ENCODE results near the gene TOR1AIP1.

TOR1AIP1 gene

DNA sequence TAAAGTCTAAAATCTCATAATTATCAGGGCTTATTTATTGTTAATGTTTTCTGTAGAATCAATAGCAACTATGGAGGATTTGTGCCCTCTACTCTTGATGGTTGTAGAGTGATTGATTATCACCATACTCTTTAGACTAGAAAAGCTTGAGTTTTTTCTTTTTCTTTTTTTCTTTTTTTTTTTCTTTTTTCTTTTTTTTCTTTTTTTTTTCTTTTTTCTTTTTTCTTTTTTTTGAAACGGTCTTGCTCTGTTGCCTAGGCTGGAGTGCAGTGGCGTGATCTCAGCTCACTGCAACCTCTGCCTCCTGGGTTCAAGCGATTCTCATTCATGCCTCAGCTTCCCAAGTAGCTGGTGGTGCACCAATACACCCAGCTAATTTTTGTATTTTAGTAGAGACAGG lies 29.7 kb downstream of the TOR1AIP1 start:
- H3K9me3 ChIP-seq (ENCODE audit: control insufficient read depth, insufficient read depth, low read length) = no peaks in the 10 kb centered on the region
- H3K79me2 ChIP-seq (ENCODE audit: control insufficient read depth, low read length) = no peaks in the 10 kb centered on the region
- no peak overlapping the region for H3K4me2 ChIP-seq (ENCODE audit: low read length)
- H3K4me1 ChIP-seq (ENCODE audit: control insufficient read depth, low read length) = no peaks in the 10 kb centered on the region
- H3F3A ChIP-seq (ENCODE audit: control insufficient read depth, insufficient read depth) = no peaks in the 10 kb centered on the region
- no peak overlapping the region for H3K27ac ChIP-seq (ENCODE audit: low read depth, low read length)
- TF ChIP-seq, protein P1, sequence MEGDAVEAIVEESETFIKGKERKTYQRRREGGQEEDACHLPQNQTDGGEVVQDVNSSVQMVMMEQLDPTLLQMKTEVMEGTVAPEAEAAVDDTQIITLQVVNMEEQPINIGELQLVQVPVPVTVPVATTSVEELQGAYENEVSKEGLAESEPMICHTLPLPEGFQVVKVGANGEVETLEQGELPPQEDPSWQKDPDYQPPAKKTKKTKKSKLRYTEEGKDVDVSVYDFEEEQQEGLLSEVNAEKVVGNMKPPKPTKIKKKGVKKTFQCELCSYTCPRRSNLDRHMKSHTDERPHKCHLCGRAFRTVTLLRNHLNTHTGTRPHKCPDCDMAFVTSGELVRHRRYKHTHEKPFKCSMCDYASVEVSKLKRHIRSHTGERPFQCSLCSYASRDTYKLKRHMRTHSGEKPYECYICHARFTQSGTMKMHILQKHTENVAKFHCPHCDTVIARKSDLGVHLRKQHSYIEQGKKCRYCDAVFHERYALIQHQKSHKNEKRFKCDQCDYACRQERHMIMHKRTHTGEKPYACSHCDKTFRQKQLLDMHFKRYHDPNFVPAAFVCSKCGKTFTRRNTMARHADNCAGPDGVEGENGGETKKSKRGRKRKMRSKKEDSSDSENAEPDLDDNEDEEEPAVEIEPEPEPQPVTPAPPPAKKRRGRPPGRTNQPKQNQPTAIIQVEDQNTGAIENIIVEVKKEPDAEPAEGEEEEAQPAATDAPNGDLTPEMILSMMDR (IDR thresholded peaks at IDR 0.05; ENCODE audit: low read depth, low read length, poor library complexity, severe bottlenecking) = no peak
- no peak for TF ChIP-seq EZH2phosphoT487 (IDR thresholded peaks at IDR 0.05; ENCODE audit: borderline replicate concordance, low read length)
- peaks cover 11% of the 10 kb centered on the region for H3K36me3 ChIP-seq (ENCODE audit: control insufficient read depth, low read length)
- no peak overlapping the region for H3K4me3 ChIP-seq (ENCODE audit: low read length)
- no peaks in the 10 kb centered on the region for H4K20me1 ChIP-seq (ENCODE audit: control insufficient read depth, insufficient read depth, low read depth, low read length)
- H3K27me3 ChIP-seq (ENCODE audit: control insufficient read depth, low read length) = no peaks in the 10 kb centered on the region
- H3K9me2 ChIP-seq (replicated peaks; ENCODE audit: control insufficient read depth, low read length) = no peaks in the 10 kb centered on the region

DNA sequence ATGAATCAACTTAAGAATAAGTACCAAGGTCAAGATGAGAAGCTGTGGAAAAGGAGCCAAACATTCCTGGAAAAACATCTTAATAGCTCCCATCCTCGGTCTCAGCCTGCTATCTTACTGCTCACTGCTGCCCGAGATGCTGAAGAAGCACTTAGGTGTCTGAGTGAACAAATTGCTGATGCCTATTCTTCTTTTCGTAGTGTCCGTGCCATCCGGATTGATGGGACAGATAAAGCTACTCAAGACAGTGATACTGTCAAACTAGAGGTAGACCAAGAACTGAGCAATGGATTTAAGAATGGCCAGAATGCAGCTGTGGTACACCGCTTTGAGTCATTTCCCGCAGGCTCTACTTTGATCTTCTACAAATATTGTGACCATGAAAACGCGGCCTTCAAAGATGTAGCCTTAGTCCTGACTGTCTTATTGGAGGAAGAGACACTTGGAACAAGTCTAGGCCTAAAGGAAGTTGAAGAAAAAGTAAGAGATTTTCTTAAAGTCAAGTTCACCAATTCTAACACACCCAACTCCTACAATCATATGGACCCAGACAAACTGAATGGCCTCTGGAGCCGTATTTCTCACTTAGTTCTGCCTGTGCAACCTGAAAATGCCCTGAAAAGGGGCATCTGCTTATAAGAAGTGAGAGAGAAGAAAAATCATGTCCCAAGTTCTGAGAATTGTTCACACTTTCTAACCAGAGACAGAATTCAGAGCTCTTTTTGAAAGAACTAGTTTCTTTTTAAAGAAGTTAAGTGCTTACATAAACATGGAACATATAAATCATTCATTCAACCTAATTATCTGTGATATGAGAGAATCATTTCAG lies 35.7 kb downstream of the TOR1AIP1 start:
- Histone ChIP-seq H3K36me3 (ENCODE audit: control insufficient read depth, low read length) (peaks cover 12% of the 10 kb centered on the region), H3K27ac (ENCODE audit: low read depth, low read length) (no peak overlapping the region), H4K20me1 (ENCODE audit: control insufficient read depth, insufficient read depth, low read depth, low read length) (no peaks in the 10 kb centered on the region), H3K4me1 (ENCODE audit: control insufficient read depth, low read length) (no peaks in the 10 kb centered on the region), H3F3A (ENCODE audit: control insufficient read depth, insufficient read depth) (no peaks in the 10 kb centered on the region), H3K79me2 (ENCODE audit: control insufficient read depth, low read length) (no peaks in the 10 kb centered on the region), H3K9me2 (replicated peaks; ENCODE audit: control insufficient read depth, low read length) (no peaks in the 10 kb centered on the region), H3K4me2 (ENCODE audit: low read length) (no peak overlapping the region), H3K4me3 (ENCODE audit: low read length) (no peak overlapping the region), H3K27me3 (ENCODE audit: control insufficient read depth, low read length) (no peaks in the 10 kb centered on the region), H3K9me3 (ENCODE audit: control insufficient read depth, insufficient read depth, low read length) (no peaks in the 10 kb centered on the region)
- TF ChIP-seq EZH2phosphoT487 (IDR thresholded peaks at IDR 0.05; ENCODE audit: borderline replicate concordance, low read length) = no peak
- TF ChIP-seq, protein P1 (IDR thresholded peaks at IDR 0.05; ENCODE audit: low read depth, low read length, poor library complexity, severe bottlenecking) = no peak

DNA sequence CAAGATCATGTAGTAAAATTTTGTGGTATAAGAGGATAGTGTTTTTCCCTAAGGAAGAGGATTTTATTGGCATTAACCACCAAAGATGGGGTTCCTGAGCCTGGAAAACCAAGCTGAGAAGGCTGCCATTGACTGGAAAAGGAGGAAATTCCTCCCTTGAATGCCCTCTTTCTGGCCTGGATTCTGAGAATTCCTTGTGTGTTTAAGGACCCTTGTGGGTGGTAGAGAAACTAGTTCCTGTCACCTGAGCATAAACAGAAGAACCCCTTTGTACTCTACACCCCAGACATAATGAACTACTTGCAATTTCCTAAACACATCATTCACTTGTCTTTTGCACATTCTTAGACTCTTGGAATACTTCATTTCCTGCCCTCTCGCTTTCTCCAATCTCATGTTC lies 39.4 kb downstream of the TOR1AIP1 start:
- H4K20me1 ChIP-seq (ENCODE audit: control insufficient read depth, insufficient read depth, low read depth, low read length) = no peaks in the 10 kb centered on the region
- no peak overlapping the region for H3K4me3 ChIP-seq (ENCODE audit: low read length)
- H3K79me2 ChIP-seq (ENCODE audit: control insufficient read depth, low read length) = no peaks in the 10 kb centered on the region
- no peaks in the 10 kb centered on the region for H3K9me3 ChIP-seq (ENCODE audit: control insufficient read depth, insufficient read depth, low read length)
- peaks cover 5% of the 10 kb centered on the region for H3K4me1 ChIP-seq (ENCODE audit: control insufficient read depth, low read length)
- H3K27me3 ChIP-seq (ENCODE audit: control insufficient read depth, low read length) = no peaks in the 10 kb centered on the region
- H3K4me2 ChIP-seq (ENCODE audit: low read length) = no peak overlapping the region
- H3K9me2 ChIP-seq (replicated peaks; ENCODE audit: control insufficient read depth, low read length) = no peaks in the 10 kb centered on the region
- no peaks in the 10 kb centered on the region for H3F3A ChIP-seq (ENCODE audit: control insufficient read depth, insufficient read depth)
- TF ChIP-seq, protein P1 (IDR thresholded peaks at IDR 0.05; ENCODE audit: low read depth, low read length, poor library complexity, severe bottlenecking) = no peak
- no peak for TF ChIP-seq EZH2phosphoT487 (IDR thresholded peaks at IDR 0.05; ENCODE audit: borderline replicate concordance, low read length)
- H3K27ac ChIP-seq (ENCODE audit: low read depth, low read length) = no peak overlapping the region
- H3K36me3 ChIP-seq (ENCODE audit: control insufficient read depth, low read length) = peaks cover 12% of the 10 kb centered on the region

All from DOHH2 (cell line).